ENCODE results near the gene ACSF3. TPM values are rescaled to one million over a fixed set of nuclear protein-coding genes. Genes with fewer than 3 reads are reported as not detected.

Gene ACSF3
- total RNA-seq, 1 experiment from 2014 or later = 39.2 TPM

- Mint-ChIP-seq H3K4me1 (ENCODE audit: insufficient read depth, unreplicated experiment) (no peaks in the 10 kb centered on the region), H3K36me3 (ENCODE audit: insufficient read depth, unreplicated experiment) (peaks cover 23% of the 10 kb centered on the region), H3K9me3 (ENCODE audit: unreplicated experiment) (no peaks in the 10 kb centered on the region), H3K27me3 (ENCODE audit: insufficient read depth, unreplicated experiment) (no peaks in the 10 kb centered on the region), H3K4me3 (ENCODE audit: unreplicated experiment) (no peak overlapping the region), H3K27ac (ENCODE audit: low read depth, unreplicated experiment) (no peak overlapping the region)
- no peak for DNase-seq (ENCODE audit: unreplicated experiment)
- intact Hi-C loops (cut with micrococcal nuclease) = no loop called here
- no peak for TF ChIP-seq CTCF (IDR thresholded peaks at IDR 0.05; ENCODE audit: unreplicated experiment)
- ChIA-PET POLR2A (interaction anchor here (1.5 to 2.3 kb wide), 2 partner anchors 63 to 345 kb away, joined by 5 read pairs; partner anchors contain the start of genes ACSF3 and APRT), CTCF (interaction anchor here (1.0 to 2.0 kb wide), 2 partner anchors 10 to 484 kb away, joined by 3 to 9 read pairs; no protein-coding TSS in a partner anchor)
- no TSS peak for BruUV-seq (replicated peaks)
Observed at GRCh38 chr16:89156740-89157645, 63.3 kb downstream of the ACSF3 start.

GRCh38 chr16:89157778-89158177, 64.1 kb downstream of the ACSF3 start:
- intact Hi-C loops (cut with micrococcal nuclease) = no loop called here
- H3K27me3 Mint-ChIP-seq (ENCODE audit: insufficient read depth, unreplicated experiment) = no peaks in the 10 kb centered on the region
- ChIA-PET POLR2A (no interaction called here), CTCF (no interaction called here)
- BruUV-seq (replicated peaks) = no TSS peak
- DNase-seq (ENCODE audit: unreplicated experiment) = no peak
- peaks cover 17% of the 10 kb centered on the region for H3K36me3 Mint-ChIP-seq (ENCODE audit: insufficient read depth, unreplicated experiment)
- H3K27ac Mint-ChIP-seq (ENCODE audit: low read depth, unreplicated experiment) = no peak overlapping the region
- TF ChIP-seq CTCF (IDR thresholded peaks at IDR 0.05; ENCODE audit: unreplicated experiment) = no peak
- no peaks in the 10 kb centered on the region for H3K4me1 Mint-ChIP-seq (ENCODE audit: insufficient read depth, unreplicated experiment)
- H3K4me3 Mint-ChIP-seq (ENCODE audit: unreplicated experiment) = no peak overlapping the region
- H3K9me3 Mint-ChIP-seq (ENCODE audit: unreplicated experiment) = no peaks in the 10 kb centered on the region

- Mint-ChIP-seq H3K36me3 (ENCODE audit: insufficient read depth, unreplicated experiment) (peaks cover 9% of the 10 kb centered on the region), H3K27ac (ENCODE audit: low read depth, unreplicated experiment) (no peak overlapping the region), H3K27me3 (ENCODE audit: insufficient read depth, unreplicated experiment) (no peaks in the 10 kb centered on the region), H3K4me3 (ENCODE audit: unreplicated experiment) (no peak overlapping the region), H3K4me1 (ENCODE audit: insufficient read depth, unreplicated experiment) (peaks cover 5% of the 10 kb centered on the region), H3K9me3 (ENCODE audit: unreplicated experiment) (no peaks in the 10 kb centered on the region)
- intact Hi-C loops (cut with micrococcal nuclease) = no loop called here
- BruUV-seq (replicated peaks) = no TSS peak
- no peak for DNase-seq (ENCODE audit: unreplicated experiment)
- no peak for TF ChIP-seq CTCF (IDR thresholded peaks at IDR 0.05; ENCODE audit: unreplicated experiment)
- ChIA-PET CTCF (no interaction called here), POLR2A (no interaction called here)
Observed at GRCh38 chr16:89159066-89159849, 65.6 kb downstream of the ACSF3 start.

GRCh38 chr16:89159850-89160354, 66.2 kb downstream of the ACSF3 start:
- no peak overlapping the region for H3K4me3 Mint-ChIP-seq (ENCODE audit: unreplicated experiment)

More at GRCh38 chr16:89159850-89160354, 66.2 kb downstream of the ACSF3 start:
- no peak for DNase-seq (ENCODE audit: unreplicated experiment)
- Mint-ChIP-seq H3K36me3 (ENCODE audit: insufficient read depth, unreplicated experiment) (peaks cover 9% of the 10 kb centered on the region), H3K27ac (ENCODE audit: low read depth, unreplicated experiment) (no peak overlapping the region), H3K9me3 (ENCODE audit: unreplicated experiment) (no peaks in the 10 kb centered on the region), H3K27me3 (ENCODE audit: insufficient read depth, unreplicated experiment) (no peaks in the 10 kb centered on the region), H3K4me1 (ENCODE audit: insufficient read depth, unreplicated experiment) (peaks cover 7% of the 10 kb centered on the region)
- POLR2A ChIA-PET = no interaction called here
- no TSS peak for BruUV-seq (replicated peaks)
- intact Hi-C loops (cut with micrococcal nuclease) = no loop called here
- CTCF ChIA-PET = no interaction called here
- TF ChIP-seq CTCF (IDR thresholded peaks at IDR 0.05; ENCODE audit: unreplicated experiment) = no peak

All from MCF 10A (cell line).